HCT116 (cell line): ENCODE data around the gene SLC35C1. TPM values are rescaled to one million over a fixed set of nuclear protein-coding genes. Genes with fewer than 3 reads are reported as not detected.

Experiments used
- ATAC-seq: fragments of 200-7000 bp; cut with Tn5 transposase; 2 replicates; pipeline ENCODE4 v1.9.1; 2020; ENCODE audit warnings: mild to moderate bottlenecking, moderate library complexity
- BruUV-seq: library from RNA; stranded (reverse); fragments of 400-500 nt; replicated peaks from 2 replicates; lab custom pipeline; 2021; lab: Mats Ljungman, UMichigan
- CTCF ChIA-PET: fragments of 300-600 bp; sonication (Branson Sonifier 250); formaldehyde crosslinking; loops from one replicate; lab custom pipeline; 2021; ENCODE audit warnings: antibody characterized with exemption; lab: Charles Lee
- POLR2A ChIA-PET: fragments of 300-600, 350-600 bp; sonication (Branson Sonifier 250); formaldehyde crosslinking; loops from one replicate; lab custom pipeline; 2021; ENCODE audit warnings: antibody characterized with exemption; lab: Charles Lee
- RAD21 ChIA-PET, 2 experiments: fragments of 300-600 bp; sonication (Branson Sonifier 250); formaldehyde crosslinking; loops; one replicate each; lab custom pipeline; 2023; ENCODE audit warnings: low total read pairs in 2 of 2; ENCODE audit not compliant: uncharacterized antibody in 2 of 2, unreplicated experiment in 2 of 2, low non-redundant PET in 1 of 2; lab: Charles Lee
- DNase-seq: peaks from one replicate; pipeline ENCODE4 v3.0.0-alpha.2; 2010; ENCODE audit warnings: low read depth, low spot score
- H2AFZ ChIP-seq: fragments of 200-600 bp; shearing (Covaris generic), sonication (generic); 2 replicates; pipeline ENCODE4 v1.6.1; 2017; ENCODE audit warnings: low read depth, mixed run types, mixed read lengths, antibody characterized with exemption, low read length; ENCODE audit not compliant: poor library complexity, severe bottlenecking
- H3K27ac ChIP-seq: 2 replicates; pipeline ENCODE4 v1.5.1; 2012; ENCODE audit warnings: low read depth, low read length
- H3K27me3 ChIP-seq: fragments of 200-600 bp; sonication (generic); 2 replicates; pipeline ENCODE4 v1.6.1; 2016; ENCODE audit warnings: mixed run types, low read length, mixed read lengths; ENCODE audit not compliant: insufficient read depth
- H3K36me3 ChIP-seq, 2 experiments: fragments of 200-500 bp in 1 of 2; fragments of 200-600 bp in 1 of 2; sonication (Bioruptor generic) in 1 of 2; sonication (generic) in 1 of 2; 2 replicates each; pipeline versions ENCODE4 v1.5.1 to v1.6.1; 2014 to 2016; ENCODE audit warnings: low read length in 2 of 2, inconsistent platforms in 1 of 2, mixed read lengths in 1 of 2, mixed run types in 1 of 2; ENCODE audit not compliant: insufficient read depth in 2 of 2, control insufficient read depth in 1 of 2
- H3K4me1 ChIP-seq, 2 experiments: fragments of 200-600 bp in 1 of 2; sonication (generic) in 1 of 2; 2 replicates each; pipeline versions ENCODE4 v1.5.1 to v1.6.1; 2012 to 2017; ENCODE audit warnings: low read length in 2 of 2, inconsistent platforms in 1 of 2, mild to moderate bottlenecking in 1 of 2, mixed read lengths in 1 of 2, mixed run types in 1 of 2, moderate library complexity in 1 of 2; ENCODE audit not compliant: insufficient read depth in 2 of 2, control insufficient read depth in 1 of 2
- H3K4me2 ChIP-seq: fragments of 200-600 bp; sonication (generic); 2 replicates; pipeline ENCODE4 v1.6.1; 2017; ENCODE audit warnings: mixed run types, low read length, mixed read lengths
- H3K4me3 ChIP-seq, 2 experiments: fragments of 200-600 bp in 1 of 2; sonication (generic) in 1 of 2; replicated peaks in 1 of 2; 2 replicates each; pipeline ENCODE4 v1.5.1; 2011 to 2016; ENCODE audit warnings: low read length in 2 of 2, control low read depth in 1 of 2, low read depth in 1 of 2, mild to moderate bottlenecking in 1 of 2, mixed read lengths in 1 of 2, mixed run types in 1 of 2
- H3K79me2 ChIP-seq: fragments of 200-600 bp; sonication (generic); 2 replicates; pipeline ENCODE4 v1.6.1; 2017; ENCODE audit warnings: mild to moderate bottlenecking, mixed run types, low read length, moderate library complexity, mixed read lengths; ENCODE audit not compliant: insufficient read depth
- H3K9ac ChIP-seq: fragments of 200-600 bp; sonication (generic); 2 replicates; pipeline ENCODE4 v1.6.1; 2016; ENCODE audit warnings: low read length, mixed read lengths
- H3K9me2 ChIP-seq: fragments of 200-600 bp; sonication (generic), shearing (Covaris generic); 2 replicates; pipeline ENCODE4 v1.6.1; 2017; ENCODE audit warnings: mixed run types, mild to moderate bottlenecking, moderate library complexity; ENCODE audit not compliant: insufficient read depth
- H3K9me3 ChIP-seq, 2 experiments: fragments of 200-500 bp in 1 of 2; fragments of 200-600 bp in 1 of 2; sonication (Bioruptor generic) in 1 of 2; sonication (generic) in 1 of 2; 2 replicates each; pipeline ENCODE4 v1.6.1; 2014 to 2017; ENCODE audit warnings: low read length in 2 of 2, mixed read lengths in 2 of 2, inconsistent platforms in 1 of 2, low read depth in 1 of 2, mild to moderate bottlenecking in 1 of 2, mixed run types in 1 of 2, moderate library complexity in 1 of 2; ENCODE audit not compliant: control insufficient read depth in 1 of 2, insufficient read depth in 1 of 2
- H4K20me1 ChIP-seq: fragments of 200-600 bp; sonication (generic), shearing (Covaris generic); 2 replicates; pipeline ENCODE4 v1.6.1; 2017; ENCODE audit warnings: mixed run types, mild to moderate bottlenecking, moderate library complexity; ENCODE audit not compliant: insufficient read depth
- ATF3 ChIP-seq: IDR thresholded peaks from 2 replicates; pipeline ENCODE4 v1.6.1; 2012
- CBX3 ChIP-seq: IDR thresholded peaks from 2 replicates; pipeline ENCODE4 v1.6.1; 2012; ENCODE audit warnings: low read depth
- CEBPB ChIP-seq: IDR thresholded peaks from 2 replicates; pipeline ENCODE4 v1.6.1; 2012; ENCODE audit warnings: low read depth
- CTCF ChIP-seq, 3 experiments: fragments of 200-600 bp in 1 of 3; sonication (generic) in 1 of 3; IDR thresholded peaks in 2 of 3; conservative IDR thresholded peaks in 1 of 3; 2 replicates each; pipeline ENCODE4 v1.5.1; 2012 to 2017; ENCODE audit warnings: low read depth in 2 of 3, low read length in 2 of 3, antibody characterized with exemption in 1 of 3, borderline replicate concordance in 1 of 3, control low read depth in 1 of 3, mild to moderate bottlenecking in 1 of 3, mixed read lengths in 1 of 3, mixed run types in 1 of 3, moderate library complexity in 1 of 3; ENCODE audit not compliant: insufficient read depth in 1 of 3
- EGR1 ChIP-seq: IDR thresholded peaks from 2 replicates; pipeline ENCODE4 v1.6.1; 2012; ENCODE audit warnings: low read depth
- ELF1 ChIP-seq: IDR thresholded peaks from 2 replicates; pipeline ENCODE4 v1.6.1; 2012; ENCODE audit warnings: low read depth, borderline replicate concordance
- EZH2phosphoT487 ChIP-seq: fragments of 200-600 bp; IDR thresholded peaks from 2 replicates; pipeline ENCODE4 v1.6.1; 2018; ENCODE audit warnings: antibody characterized with exemption, borderline replicate concordance
- FOSL1 ChIP-seq: IDR thresholded peaks from 2 replicates; pipeline ENCODE4 v1.6.1; 2012; ENCODE audit warnings: low read depth
- JUND ChIP-seq: IDR thresholded peaks from 2 replicates; pipeline ENCODE4 v1.6.1; 2012
- MAX ChIP-seq: IDR thresholded peaks from 2 replicates; pipeline ENCODE4 v1.6.1; 2012
- RAD21 ChIP-seq: IDR thresholded peaks from 2 replicates; pipeline ENCODE4 v1.6.1; 2012; ENCODE audit warnings: low read depth, mild to moderate bottlenecking
- REST ChIP-seq: IDR thresholded peaks from 2 replicates; pipeline ENCODE4 v1.6.1; 2012; ENCODE audit warnings: low read depth
- SIN3A ChIP-seq: IDR thresholded peaks from 2 replicates; pipeline ENCODE4 v1.6.1; 2012; ENCODE audit warnings: low read depth
- SRF ChIP-seq: IDR thresholded peaks from 2 replicates; pipeline ENCODE4 v1.6.1; 2012; ENCODE audit warnings: low read depth
- TCF7L2 ChIP-seq: IDR thresholded peaks from 2 replicates; pipeline ENCODE4 v1.7.0; 2011; ENCODE audit warnings: borderline replicate concordance, inconsistent platforms; ENCODE audit not compliant: insufficient read depth, insufficient read length; ENCODE audit errors: extremely low read depth
- YY1 ChIP-seq: IDR thresholded peaks from 2 replicates; pipeline ENCODE4 v1.6.1; 2011; ENCODE audit warnings: low read length, low read depth, moderate library complexity, mild to moderate bottlenecking; ENCODE audit not compliant: insufficient replicate concordance; ENCODE audit errors: extremely low read depth
- ZBTB33 ChIP-seq: IDR thresholded peaks from 2 replicates; pipeline ENCODE4 v1.6.1; 2011; ENCODE audit warnings: mild to moderate bottlenecking, low read length, moderate library complexity; ENCODE audit not compliant: insufficient replicate concordance; ENCODE audit errors: extremely low read depth
- ZFX ChIP-seq: fragments of 450-650 bp; IDR thresholded peaks from 2 replicates; pipeline ENCODE4 v1.6.1; 2017
- ZNF274 ChIP-seq: fragments of 200-500 bp; sonication (Bioruptor generic); IDR thresholded peaks from 2 replicates; pipeline ENCODE4 v1.6.1; 2014; ENCODE audit warnings: mild to moderate bottlenecking, low read depth, low read length, inconsistent platforms
- intact Hi-C: fragments of 100-400 bp; cut with micrococcal nuclease; formaldehyde crosslinking; loops from 2 replicates; pipeline ENCODE4 v1.10.0; 2022
- total RNA-seq: library from RNA; stranded (reverse); gene quantifications from one replicate; pipeline ENCODE4 v1.2.1, GENCODE V29; 2021; ENCODE audit not compliant: unreplicated experiment

SLC35C1 gene
- total RNA-seq, 1 experiment from 2014 or later: 18.2 TPM

GRCh38 chr11:45794169-45794568 is 10.8 kb upstream of the SLC35C1 start:
- Histone ChIP-seq H3K9me2 (no peaks in the 10 kb centered on the region), H3K79me2 (no peaks in the 10 kb centered on the region), H3K4me1 (no peaks in the 10 kb centered on the region), H3K27ac (no peak overlapping the region), H3K4me2 (no peak overlapping the region), H3K36me3 (no peaks in the 10 kb centered on the region), H2AFZ (no peak overlapping the region), H3K9ac (no peak overlapping the region), H4K20me1 (no peaks in the 10 kb centered on the region), H3K9me3 (no peaks in the 10 kb centered on the region), H3K4me3 (no peak overlapping the region), H3K27me3 (no peaks in the 10 kb centered on the region)
- BruUV-seq: no TSS peak
- TF ChIP-seq TCF7L2 (no peak), REST (no peak; the same call in 1 of the 2 replicates), SRF (no peak), EGR1 (no peak), SIN3A (no peak), CTCF (IDR thresholded peaks at IDR 0.05 in 2 of 3, conservative IDR thresholded peaks at IDR 0.05 in 1 of 3; ENCODE audit: borderline replicate concordance in 1 of 3, insufficient read depth in 1 of 3, low read depth in 2 of 3, low read length in 2 of 3) (no peak), EZH2phosphoT487 (no peak), MAX (no peak), ZNF274 (no peak), CBX3 (no peak), FOSL1 (no peak), CEBPB (no peak), YY1 (no peak), ATF3 (no peak), RAD21 (no peak), ZBTB33 (no peak), JUND (no peak), ZFX (no peak), ELF1 (no peak)
- intact Hi-C loops: no loop called here
- ChIA-PET POLR2A (no interaction called here), RAD21 (no interaction called here), CTCF (no interaction called here)
- no peak for DNase-seq
- ATAC-seq: no peak
